ENCODE measurements around the gene CDX1.

The CDX1 gene

GRCh38 chr5:150172145-150172544 lies 5.6 kb downstream of the CDX1 start:
- no peak overlapping the region for H3K4me3 ChIP-seq
- TF ChIP-seq CTCF (IDR thresholded peaks at IDR 0.05) = no peak
- H3K27ac ChIP-seq = no peak overlapping the region
- no peak for DNase-seq (ENCODE audit: low spot score)

GRCh38 chr5:150172556-150172955 lies 6.0 kb downstream of the CDX1 start:
- Histone ChIP-seq H3K4me3 (no peak overlapping the region), H3K27ac (no peak overlapping the region)
- DNase-seq (ENCODE audit: low spot score) = no peak
- no peak for TF ChIP-seq CTCF (IDR thresholded peaks at IDR 0.05)

DNA sequence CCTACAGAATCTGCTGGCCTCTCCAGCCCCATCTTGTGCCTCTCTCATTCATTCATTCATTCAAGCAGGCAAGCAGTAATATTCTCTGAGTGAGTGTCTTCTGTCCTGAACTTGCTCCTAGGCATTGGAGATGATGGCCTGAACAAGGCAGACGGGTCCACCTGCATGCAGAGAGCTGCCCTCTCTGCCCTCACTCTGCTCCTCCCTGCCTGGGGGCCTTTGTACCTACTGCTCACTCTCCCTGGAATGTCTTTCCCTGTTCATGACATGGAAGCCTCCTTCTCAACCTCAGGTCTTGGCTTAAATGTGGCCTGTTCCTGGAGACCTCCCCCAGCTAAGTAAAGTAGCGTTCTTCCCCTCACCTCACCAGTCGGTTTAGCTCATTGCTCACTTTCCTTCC lies 6.6 kb downstream of the CDX1 start:
- TF ChIP-seq CTCF (IDR thresholded peaks at IDR 0.05) = no peak
- H3K27ac ChIP-seq = no peak overlapping the region
- DNase-seq (ENCODE audit: low spot score) = no peak
- H3K4me3 ChIP-seq = no peak overlapping the region

GRCh38 chr5:150174285-150174684 lies 7.7 kb downstream of the CDX1 start:
- TF ChIP-seq CTCF (IDR thresholded peaks at IDR 0.05) = no peak
- Histone ChIP-seq H3K27ac (no peak overlapping the region), H3K4me3 (no peak overlapping the region)
- DNase-seq (ENCODE audit: low spot score) = no peak

DNA sequence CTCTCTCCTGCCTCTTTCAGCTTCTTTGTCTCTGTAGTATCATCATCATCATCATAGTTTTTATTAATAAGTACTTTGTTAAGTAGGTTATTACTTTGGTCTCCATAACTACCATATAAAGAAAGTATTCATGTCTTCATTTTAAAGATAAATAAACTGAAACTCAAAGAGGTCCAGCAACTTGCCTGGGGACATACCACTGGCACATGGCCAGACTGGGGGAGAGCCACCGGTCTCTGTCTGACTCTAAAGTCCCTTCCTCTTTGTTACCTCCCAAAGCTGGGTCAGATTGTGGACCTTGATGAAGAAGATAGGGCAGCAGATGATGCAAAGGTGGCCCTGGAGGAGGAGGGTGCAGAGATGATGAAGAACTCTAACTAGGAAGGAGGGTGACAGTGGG lies 8.5 kb downstream of the CDX1 start:
- Histone ChIP-seq H3K4me3 (no peak overlapping the region), H3K27ac (peak overlapping the region; percentile 86 to 98)
- TF ChIP-seq CTCF (IDR thresholded peaks at IDR 0.05) = no peak
- DNase-seq (ENCODE audit: low spot score) = no peak

DNA sequence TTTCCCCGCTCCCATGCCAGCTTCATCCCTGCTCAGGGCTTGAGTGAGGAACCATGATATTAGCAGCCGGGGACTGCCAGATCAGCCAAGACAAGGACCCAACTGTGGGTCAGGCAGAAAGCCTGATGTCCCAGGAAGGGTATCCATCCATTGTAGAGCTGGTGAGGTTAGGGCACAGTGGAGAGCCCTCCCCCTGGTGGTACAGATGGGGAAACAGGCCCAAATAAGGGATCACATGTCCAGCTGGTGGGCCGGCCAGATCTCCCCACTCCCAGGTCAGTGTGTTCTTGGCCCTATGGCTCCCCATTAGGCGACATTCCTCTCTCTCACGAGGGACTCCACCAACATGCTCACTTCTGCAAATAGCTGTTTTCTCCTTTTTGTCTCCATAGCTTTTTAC lies 9.0 kb downstream of the CDX1 start:
- H3K27ac ChIP-seq = peak overlapping the region; percentile 86 to 98
- H3K4me3 ChIP-seq = no peak overlapping the region
- TF ChIP-seq CTCF (IDR thresholded peaks at IDR 0.05) = no peak
- DNase-seq (ENCODE audit: low spot score) = no peak

- H3K4me3 ChIP-seq = no peak overlapping the region
- TF ChIP-seq CTCF (IDR thresholded peaks at IDR 0.05) = no peak
- DNase-seq (ENCODE audit: low spot score) = no peak
- H3K27ac ChIP-seq = peak overlapping the region; percentile 86 to 98
These were observed 10.3 kb downstream of the CDX1 start for GRCh38 chr5:150176745-150177477.
